Measurements from ENCODE around the gene CCDC78.

Gene CCDC78

DNA sequence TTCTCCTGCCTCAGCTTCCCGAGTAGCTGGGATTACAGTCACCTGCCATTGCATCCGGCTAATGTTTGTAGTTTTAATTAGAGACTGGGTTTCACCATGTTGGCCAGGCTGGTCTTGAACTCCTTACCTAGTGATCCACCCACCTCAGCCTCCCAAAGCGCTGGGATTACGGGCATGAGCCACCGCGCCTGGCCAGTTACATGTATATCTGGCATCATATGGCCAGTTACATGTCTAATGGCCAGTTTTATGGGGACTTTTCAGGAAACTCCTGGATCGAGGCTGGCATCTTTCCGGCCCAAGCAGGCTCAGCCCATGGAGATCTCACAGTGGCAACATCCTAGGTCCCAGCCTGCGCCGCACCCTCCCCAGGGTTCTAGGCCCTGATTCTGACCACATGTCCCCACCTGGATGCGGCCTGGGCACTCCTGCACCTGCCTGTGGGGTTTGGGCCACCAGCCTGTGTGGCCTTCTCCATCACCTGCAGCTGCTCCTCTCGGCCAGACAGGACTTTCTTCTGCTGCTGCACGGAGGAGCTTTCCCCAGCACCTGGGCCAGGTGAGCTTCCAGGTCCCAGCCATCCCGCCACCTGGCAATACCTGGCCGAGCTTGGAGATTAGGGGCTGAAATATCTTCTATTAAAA lies 15.9 kb upstream of the CCDC78 start:
- H3K4me3 Mint-ChIP-seq, result peak overlapping the region; percentile 67 to 88 (median 83)
- H3K4me1 Mint-ChIP-seq, result no peaks in the 10 kb centered on the region
- no peak overlapping the region for H3K27ac Mint-ChIP-seq
- H3K36me3 Mint-ChIP-seq (ENCODE audit: low read depth), result peaks cover 4% of the 10 kb centered on the region
- H3K9me3 Mint-ChIP-seq, result no peaks in the 10 kb centered on the region
- TF ChIP-seq, protein P1, sequence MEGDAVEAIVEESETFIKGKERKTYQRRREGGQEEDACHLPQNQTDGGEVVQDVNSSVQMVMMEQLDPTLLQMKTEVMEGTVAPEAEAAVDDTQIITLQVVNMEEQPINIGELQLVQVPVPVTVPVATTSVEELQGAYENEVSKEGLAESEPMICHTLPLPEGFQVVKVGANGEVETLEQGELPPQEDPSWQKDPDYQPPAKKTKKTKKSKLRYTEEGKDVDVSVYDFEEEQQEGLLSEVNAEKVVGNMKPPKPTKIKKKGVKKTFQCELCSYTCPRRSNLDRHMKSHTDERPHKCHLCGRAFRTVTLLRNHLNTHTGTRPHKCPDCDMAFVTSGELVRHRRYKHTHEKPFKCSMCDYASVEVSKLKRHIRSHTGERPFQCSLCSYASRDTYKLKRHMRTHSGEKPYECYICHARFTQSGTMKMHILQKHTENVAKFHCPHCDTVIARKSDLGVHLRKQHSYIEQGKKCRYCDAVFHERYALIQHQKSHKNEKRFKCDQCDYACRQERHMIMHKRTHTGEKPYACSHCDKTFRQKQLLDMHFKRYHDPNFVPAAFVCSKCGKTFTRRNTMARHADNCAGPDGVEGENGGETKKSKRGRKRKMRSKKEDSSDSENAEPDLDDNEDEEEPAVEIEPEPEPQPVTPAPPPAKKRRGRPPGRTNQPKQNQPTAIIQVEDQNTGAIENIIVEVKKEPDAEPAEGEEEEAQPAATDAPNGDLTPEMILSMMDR (IDR thresholded peaks at IDR 0.05; ENCODE audit: unreplicated experiment in 3 of 3), result no peak
- H3K27me3 Mint-ChIP-seq (ENCODE audit: low read depth), result no peaks in the 10 kb centered on the region

DNA sequence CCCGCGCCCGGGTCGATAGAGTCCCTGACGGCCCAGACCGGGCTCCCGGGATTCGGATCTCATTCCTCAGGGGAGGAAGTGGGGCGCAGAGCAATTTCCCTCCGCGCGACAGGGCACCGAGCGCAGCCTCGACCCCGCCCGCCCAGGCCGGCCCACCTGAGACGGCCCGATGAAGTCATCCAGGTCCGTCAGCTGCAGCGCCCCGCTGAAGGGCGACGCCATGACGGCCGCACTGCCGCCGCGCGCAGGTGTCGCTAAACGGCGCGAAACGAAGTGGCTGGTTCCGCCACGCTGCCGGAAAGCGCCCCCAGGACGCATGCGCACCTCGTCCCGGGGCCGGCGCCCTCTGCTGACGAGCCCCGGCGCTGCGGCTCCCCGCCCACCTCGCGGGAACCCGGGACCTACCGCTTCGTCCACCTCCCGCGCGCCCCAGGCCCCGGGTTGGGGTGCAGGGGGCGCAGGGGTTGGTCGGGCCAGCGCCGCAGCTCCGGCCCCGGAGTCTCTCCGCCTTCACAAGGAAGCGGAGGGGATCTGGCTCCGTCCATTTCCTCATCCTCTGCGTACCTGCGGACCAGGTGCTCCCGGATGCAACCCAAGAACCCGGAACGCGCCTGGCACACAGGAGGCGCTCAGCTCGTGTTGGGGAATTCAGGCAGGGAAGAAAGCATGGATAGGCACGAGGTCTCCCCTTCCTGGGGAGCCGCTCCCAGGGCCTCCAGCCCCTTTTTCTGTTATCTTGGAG lies 14.7 kb upstream of the CCDC78 start, which contains the start of gene CIAO3:
Gene CIAO3 (minus strand): TSS at position 234 of the 742 bp plus-strand sequence. CDS start 12 bp downstream, at position 222.
- H3K4me3 Mint-ChIP-seq, result peak within 1 kb of the TSS; percentile 83 to 88 (median 85)
- H3K27me3 Mint-ChIP-seq (ENCODE audit: low read depth), result no peaks in the 10 kb centered on the region
- peak within 1 kb of the TSS in 1 of 3 experiments; percentile 71 for H3K27ac Mint-ChIP-seq
- no peaks in the 10 kb centered on the region for H3K4me1 Mint-ChIP-seq
- no peaks in the 10 kb centered on the region for H3K9me3 Mint-ChIP-seq
- TF ChIP-seq, protein P1 (IDR thresholded peaks at IDR 0.05; ENCODE audit: unreplicated experiment in 3 of 3), result peak; percentile 92 to 99 (median 94)
- H3K36me3 Mint-ChIP-seq (ENCODE audit: low read depth), result peaks cover 4% of the 10 kb centered on the region

DNA sequence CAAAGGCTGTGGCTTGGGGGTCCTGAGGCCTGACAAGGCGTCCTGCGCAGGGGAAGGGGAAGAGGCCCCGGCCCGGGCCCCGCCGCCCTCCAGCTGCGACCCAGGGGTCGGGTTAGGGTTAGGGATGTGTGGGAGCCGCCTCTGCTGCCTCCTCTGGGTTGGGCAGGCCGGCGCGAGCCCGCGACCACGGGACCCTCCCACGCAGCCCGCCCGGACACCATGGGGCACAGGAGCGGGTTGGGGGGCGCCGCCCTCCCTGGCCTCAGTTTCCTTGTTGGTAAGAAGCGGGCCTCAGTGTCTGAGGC lies 14.2 kb upstream of the CCDC78 start:
- H3K4me3 Mint-ChIP-seq, result peak overlapping the region; percentile 78 to 83 (median 81)
- H3K27me3 Mint-ChIP-seq (ENCODE audit: low read depth), result no peaks in the 10 kb centered on the region
- TF ChIP-seq, protein P1 (IDR thresholded peaks at IDR 0.05; ENCODE audit: unreplicated experiment in 3 of 3), result no peak
- H3K27ac Mint-ChIP-seq, result no peak overlapping the region
- peaks cover 10% of the 10 kb centered on the region for H3K36me3 Mint-ChIP-seq (ENCODE audit: low read depth)
- no peaks in the 10 kb centered on the region for H3K9me3 Mint-ChIP-seq
- H3K4me1 Mint-ChIP-seq, result no peaks in the 10 kb centered on the region

DNA sequence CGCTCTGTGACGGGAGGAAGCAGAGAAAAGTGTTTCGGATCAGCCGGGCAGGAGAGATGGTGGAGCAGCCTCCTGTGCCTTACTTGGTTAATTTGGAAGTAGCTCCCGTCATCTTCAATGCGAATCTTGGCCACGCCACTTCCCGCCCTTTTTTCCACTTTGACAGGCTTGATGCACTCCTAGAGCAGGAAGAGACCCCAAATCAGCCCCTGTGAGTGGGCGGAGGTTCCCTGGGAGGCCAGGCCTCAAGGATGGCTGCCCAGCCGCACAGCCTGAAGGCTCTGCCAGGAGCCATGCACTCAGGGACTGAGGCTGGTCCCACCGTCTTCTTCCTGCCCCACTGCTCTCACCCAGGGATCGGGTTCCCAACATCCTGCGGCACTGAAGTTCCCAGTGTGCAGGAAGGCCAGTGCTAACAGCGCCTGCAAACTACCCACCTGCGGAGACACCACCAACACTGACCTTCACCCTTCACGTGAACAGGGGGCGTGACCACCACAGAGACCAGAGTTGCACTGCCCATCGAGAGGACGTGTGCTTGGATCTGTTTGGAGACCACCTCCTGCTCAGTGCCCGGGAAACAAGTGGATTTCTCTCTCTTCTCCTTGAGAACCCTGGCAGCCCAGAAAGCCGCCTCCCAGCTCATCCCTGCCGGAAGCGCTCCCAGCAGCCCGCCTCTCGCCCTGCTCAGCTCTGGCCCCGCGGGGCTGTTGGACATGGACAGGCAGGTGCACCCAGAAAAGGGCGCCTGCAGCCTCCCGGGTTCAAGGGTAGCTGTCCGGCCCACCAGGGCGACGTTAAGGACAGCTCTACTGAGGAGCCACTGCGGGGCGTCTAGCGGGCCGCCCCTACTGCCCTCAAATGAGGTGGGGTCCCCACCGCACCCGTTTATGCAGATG lies 13.6 kb upstream of the CCDC78 start:
- TF ChIP-seq, protein P1 (IDR thresholded peaks at IDR 0.05; ENCODE audit: unreplicated experiment in 3 of 3), result no peak
- H3K27me3 Mint-ChIP-seq (ENCODE audit: low read depth), result no peaks in the 10 kb centered on the region
- peaks cover 13% of the 10 kb centered on the region for H3K36me3 Mint-ChIP-seq (ENCODE audit: low read depth)
- H3K4me3 Mint-ChIP-seq, result peak overlapping the region; percentile 78 to 83 (median 81)
- H3K27ac Mint-ChIP-seq, result no peak overlapping the region
- H3K4me1 Mint-ChIP-seq, result no peaks in the 10 kb centered on the region
- H3K9me3 Mint-ChIP-seq, result no peaks in the 10 kb centered on the region

DNA sequence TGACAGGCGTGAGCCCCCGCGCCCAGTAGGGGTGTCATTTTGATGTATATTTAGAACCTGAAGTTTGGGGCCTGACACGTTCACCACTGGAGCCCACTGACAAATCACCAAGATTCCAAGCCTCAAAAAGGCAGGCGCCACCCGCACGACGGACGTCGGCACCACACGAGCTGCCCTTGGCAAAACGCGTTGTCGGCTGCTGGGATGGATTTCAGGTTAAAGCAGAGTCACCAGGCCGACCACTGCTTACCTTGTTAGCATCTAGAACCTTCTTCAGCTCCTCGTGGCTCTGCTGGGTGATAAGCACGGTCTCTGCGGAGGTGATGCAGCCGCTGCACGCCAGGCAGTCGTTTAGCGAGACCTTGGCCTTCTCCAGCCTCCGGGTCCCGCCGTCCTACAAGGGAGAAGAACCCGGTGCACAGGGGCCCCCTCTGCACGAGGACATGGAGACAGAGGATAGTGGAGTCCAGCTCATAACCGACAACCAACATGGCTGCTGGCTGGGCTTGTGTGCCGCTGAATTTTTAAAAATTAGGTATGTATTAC lies 10.8 kb upstream of the CCDC78 start:
- no peak overlapping the region for H3K27ac Mint-ChIP-seq
- H3K9me3 Mint-ChIP-seq, result no peaks in the 10 kb centered on the region
- peaks cover 18% of the 10 kb centered on the region for H3K36me3 Mint-ChIP-seq (ENCODE audit: low read depth)
- no peaks in the 10 kb centered on the region for H3K27me3 Mint-ChIP-seq (ENCODE audit: low read depth)
- H3K4me1 Mint-ChIP-seq, result no peaks in the 10 kb centered on the region
- TF ChIP-seq, protein P1 (IDR thresholded peaks at IDR 0.05; ENCODE audit: unreplicated experiment in 3 of 3), result no peak
- peak overlapping the region in 1 of 3 experiments; percentile 73 for H3K4me3 Mint-ChIP-seq
